Activated CD4-positive, alpha-beta T cell treated with anti-CD3 and anti-CD28 coated beads, Interleukin-2, amount 50 U/mL, for 1 hour (primary cell): ENCODE data around the gene OLFM1.
"Not testable (repeated sequence)": the region's sequence is repeated elsewhere in the genome, so short reads cannot be mapped to it uniquely, and the experiment has no call there.

Experiments
- DNase-seq: peaks from one replicate; pipeline ENCODE4 v3.0.0-alpha.2; 2020

The OLFM1 gene

DNA sequence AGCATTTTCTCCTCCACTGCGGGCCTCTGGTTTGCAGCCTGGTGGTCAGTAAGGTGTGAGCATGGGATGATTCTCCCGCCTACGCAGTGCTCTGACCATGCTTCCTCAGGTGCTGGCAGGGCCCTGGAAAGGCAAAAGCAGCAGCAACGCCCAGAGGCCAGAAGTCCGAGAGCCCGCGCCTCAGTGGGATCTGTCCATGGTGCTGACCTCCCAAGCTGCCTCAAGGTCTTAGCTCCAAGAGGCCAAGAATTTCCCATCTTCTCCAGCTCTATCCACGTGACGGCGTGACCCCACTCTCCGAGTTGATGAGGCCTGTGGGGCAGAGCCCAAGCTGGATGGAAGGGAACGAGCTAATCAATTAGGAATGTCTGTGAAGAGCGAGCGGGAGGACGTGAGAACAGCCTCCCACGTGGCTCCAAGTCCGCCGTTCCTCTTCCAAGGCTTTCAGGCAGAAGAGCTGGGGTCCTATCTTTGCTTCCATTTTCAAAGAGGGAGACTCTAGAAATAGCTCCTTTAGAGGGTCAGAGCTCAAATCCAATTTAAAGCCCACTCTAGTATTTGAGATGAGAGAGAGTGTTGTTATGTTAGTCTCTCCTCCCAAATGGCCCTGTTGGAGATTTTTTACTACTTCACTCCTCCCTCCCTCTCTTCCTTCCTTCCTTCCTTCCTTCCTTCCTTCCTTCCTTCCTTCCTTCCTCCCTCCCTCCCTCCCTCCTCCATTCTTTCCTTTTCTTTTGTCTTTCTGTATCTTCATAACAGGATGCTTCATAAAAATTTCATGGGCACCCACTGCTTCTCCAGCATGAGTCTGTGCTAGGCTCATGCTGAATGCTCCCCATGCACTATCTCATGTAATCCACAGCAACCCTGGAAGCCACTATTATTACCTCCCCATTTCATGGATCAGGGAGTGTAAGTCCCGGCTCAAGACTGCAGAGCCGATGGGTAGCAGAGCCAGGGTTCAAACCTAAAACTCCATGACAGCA lies 69.3 kb downstream of the OLFM1 start:
- DNase-seq, result no peak

DNA sequence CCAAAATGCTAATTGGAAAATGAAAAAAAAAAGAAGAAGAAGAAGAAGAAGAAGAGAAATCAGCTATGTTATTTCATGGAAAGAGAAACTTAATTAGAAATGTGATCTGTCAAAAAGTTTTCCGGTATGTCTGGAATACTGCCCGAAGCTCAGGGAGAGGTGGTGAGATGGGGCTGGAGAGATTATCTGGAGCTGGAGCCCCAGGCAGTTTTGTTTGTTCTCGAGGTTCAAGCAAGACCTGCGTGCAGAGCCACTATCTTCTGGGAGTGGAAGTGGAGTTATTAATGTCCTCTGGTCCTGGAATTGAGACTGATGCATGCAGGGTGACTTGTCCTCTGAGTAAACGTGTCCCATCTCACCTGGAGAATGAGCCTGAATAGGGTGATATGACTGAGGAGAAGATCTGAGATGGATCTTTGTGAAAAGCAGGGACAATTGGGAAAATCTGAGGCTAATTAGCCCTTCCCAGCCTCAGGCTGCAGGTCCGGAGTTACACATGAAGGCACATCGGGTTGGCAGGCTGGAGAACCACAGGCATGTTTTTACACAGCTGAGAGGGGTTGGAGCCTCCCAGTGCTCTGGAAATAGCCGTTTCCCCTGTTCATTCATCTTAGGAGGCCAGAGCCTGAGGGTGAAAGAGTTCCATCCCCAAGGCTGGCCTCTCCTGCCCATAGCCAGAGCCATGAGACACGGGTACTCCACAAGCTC lies 70.5 kb downstream of the OLFM1 start:
- DNase-seq, result no peak

DNA sequence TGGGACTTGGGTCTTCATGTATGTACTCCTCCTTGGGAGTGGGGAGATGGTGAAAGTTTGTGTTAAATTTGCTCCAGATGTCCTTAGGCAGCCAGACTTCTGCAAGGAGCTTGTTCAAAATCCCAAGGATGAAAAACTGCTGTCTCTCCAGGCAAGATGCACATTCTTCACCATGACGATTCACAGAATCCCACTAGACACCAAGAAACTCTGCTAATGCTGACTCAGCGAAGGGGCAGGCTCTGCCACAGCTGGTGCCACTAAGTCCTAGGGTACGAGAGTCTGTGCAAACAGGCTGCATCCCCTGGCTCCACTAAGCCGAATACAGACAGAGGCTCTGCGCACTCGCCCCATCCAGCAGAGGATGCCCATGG lies 71.1 kb downstream of the OLFM1 start:
- no peak for DNase-seq

DNA sequence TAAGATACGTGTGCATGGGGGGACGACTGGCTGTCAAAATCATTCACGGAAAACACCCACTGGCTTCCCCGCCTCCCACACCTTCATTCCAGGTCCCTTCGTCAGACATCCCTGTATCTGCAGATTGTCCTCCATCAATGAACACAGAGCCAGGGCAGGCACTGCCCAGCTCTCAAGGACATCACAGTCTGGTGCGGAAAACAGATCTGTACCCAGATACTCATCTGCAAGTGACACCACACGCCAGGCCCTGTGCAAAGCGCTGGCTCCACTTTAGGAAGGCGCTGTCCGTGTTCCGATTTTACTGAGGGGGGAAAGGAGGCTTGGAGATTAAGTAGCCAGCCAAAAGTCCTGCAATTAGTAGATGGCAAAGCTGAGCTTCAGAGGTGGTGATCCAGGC lies 72.3 kb downstream of the OLFM1 start:
- DNase-seq, result no peak

DNA sequence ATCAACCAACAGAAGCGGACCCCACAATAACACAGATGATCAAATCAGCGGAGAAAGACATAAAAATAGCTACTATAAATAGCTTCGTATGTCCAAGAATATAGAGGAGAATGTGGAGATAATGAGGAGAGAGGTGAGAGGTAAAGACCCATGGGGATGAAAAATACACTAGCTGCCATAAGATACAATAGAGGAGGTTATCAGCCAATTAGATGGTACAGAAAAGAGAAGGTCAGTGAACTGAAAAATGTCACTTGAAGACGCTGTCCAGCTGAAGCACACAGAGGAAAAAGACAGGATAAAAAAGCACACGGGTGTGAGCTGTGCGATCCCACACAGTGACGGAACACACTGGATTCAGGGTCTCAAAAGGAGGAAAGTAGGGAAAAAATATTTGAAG lies 73.4 kb downstream of the OLFM1 start:
- DNase-seq, result no peak

DNA sequence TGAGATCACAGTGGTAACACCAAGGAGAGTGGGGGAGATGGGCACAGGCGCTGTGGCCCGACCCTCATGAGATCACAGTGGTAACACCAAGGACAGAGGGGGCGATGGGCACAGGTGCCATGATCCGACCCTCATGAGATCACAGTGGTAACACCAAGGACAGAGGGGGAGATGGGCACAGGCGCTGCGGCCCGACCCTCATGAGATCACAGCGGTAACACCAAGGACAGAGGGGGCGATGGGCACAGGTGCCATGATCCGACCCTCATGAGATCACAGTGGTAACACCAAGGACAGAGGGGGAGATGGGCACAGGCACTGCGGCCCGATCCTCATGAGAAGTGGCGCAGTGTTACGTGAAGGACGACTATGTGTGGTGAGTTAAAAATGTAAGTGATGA lies 75.1 kb downstream of the OLFM1 start:
- DNase-seq, result not testable (repeated sequence)

DNA sequence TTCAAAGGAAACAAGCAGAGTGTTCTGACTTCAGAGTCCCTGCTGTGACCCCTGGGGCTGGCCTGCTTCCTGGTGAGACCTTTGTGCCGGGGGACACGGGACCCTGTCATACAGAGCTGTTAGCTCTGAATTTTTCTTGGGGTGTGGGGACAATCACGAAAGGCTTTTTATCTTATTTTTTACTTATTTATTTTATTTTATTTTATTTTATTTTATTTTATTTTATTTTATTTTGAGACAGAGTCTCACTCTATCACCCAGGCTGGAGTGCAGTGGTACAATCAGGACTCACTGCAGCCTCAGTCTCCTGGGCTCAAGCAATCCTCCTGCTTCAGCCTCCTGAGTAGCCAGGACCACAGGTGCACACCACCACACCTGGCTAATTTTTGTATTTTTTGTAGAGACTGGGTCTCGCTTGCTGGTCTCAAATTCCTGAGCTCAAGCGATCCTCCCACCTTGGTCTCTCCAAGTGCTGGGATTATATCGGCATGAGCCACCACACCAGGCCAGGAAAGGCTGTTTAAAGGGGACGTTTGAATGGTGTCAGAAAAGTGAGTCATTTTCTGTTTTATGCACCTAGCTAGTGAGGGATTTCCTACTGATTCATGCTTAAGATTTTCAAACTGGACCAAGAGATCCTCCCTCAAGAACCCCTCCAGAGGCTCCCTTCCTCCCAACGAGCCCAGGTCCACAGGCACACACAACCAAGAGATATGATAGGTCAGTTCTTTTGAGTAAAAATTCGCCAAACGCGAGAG lies 75.7 kb downstream of the OLFM1 start:
- no peak for DNase-seq

DNA sequence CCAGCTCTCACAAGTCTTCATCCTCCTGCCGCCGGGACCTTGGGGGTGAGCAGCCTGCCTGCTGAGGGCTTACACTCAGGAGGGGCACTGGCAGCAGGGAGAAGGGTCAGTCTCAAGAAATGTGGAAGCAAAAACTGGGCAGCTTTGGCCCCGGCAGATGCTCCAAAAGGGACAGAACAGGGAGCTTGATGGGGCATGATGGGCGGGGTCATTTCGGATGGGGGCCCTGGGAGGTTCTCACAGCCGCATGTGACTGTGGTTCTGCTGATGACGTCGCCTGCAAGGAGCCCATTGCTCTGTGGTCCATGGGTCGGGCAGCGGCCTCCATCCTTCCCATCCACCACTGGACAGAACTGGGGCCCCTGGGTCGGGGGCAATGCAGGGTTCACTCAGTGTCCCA lies 76.6 kb downstream of the OLFM1 start:
- DNase-seq, result no peak

DNA sequence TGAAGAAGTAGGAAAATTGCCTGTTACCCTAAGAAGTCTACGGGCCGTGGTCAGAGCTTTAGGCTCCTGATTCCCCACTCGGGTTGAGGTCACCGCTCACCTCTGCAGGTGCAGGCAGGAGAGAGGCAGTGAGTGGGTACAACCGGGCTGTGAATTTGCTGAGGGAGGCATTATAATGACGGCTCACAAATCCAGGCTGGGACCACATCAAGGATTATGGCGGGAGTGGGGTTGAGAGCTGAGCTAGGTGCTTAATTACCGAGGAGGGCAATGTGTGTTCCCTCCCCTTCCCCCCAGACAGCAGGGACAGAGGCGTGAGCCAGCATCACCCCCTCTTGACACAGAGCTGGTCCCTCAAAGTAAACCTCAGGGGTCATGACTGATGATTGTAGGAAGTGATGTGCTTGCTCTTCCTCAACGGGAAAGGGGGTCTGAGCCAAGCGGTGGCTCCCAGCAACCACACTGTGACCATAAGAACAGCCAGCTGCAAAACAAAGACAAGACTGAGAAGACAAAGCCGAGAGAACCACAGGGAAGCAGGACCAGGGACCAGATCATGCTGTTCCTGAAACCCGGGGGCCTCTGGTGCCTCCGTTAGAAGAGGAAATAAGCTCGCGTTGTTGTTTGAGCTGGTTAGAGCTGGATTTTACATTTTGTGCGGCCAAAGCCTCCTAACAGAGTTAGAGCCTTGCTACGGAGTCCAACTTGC lies 77.7 kb downstream of the OLFM1 start:
- no peak for DNase-seq

DNA sequence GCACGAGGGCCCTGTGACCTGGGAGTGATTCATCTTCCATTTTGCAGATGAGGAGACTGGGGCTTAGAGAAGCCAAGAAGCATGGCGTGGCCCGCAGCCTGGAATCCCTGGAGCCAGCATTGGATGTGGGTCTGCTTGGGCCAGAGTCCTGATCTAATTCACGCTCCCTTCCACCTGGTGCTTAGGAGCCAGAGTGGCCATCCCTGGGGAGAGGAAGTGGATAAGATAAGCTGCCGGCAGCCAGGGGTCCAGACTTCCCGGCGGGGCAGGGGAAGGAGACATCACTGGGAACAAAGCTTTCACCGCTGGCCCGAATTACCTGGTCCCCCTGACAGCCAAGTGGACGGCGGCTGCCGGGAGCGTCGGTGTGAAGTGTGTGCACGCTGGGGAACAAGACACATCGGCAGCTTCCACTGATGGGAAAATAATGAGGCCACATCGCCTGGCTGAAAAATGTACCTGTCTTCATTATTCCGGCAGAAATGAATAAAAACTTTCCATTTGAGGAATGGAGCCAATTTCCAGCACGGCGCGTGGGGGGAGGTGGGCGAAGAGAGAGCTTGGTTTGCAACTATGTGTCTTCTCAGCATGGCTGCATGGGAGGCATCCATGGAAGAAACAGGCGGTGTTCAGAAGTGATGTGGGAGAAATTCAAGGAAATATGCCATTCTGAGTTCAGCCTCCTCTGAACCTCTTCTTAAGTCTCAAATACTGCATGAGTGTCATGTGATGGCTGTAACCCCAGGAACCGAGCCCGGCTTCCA lies 78.5 kb downstream of the OLFM1 start:
- DNase-seq, result no peak

DNA sequence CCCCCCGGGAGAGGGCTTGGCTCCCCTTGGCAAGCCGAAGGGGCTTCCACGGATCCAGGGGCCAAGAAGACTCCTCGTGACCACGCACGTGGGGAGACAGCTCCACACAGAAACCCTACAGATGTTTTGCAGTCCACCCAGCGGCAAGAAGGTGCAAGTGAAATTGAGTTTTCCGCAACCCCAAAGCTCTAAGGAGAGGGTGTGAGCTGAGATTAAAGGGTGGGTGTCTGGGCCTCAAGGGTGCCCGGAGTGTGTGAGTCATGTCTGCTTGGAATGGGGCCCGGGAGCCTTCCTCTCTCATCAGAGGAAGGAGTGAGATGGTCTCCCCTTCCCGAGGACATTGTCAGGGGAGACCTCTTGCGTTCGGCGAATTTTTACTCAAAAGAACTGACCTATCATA lies 79.1 kb downstream of the OLFM1 start:
- no peak for DNase-seq

DNA sequence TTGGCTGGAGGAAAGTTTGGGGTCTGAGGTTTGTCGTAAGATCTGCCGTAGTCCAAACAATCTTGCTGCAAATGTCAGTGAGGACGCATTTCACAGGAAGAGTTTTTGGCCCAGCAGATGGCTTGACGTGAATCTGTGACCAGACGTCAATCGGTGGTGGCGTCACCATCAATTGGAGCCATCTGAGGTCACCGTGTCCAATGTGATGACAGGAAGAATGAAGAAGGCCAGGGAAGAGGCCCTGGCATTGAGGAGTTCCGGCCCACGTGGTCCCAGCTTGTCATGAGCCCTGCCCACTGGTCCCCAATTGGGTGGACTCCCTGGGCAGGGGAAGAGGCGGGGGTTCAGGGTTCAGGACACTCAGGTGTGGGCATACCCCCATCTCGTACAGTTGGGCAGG lies 79.9 kb downstream of the OLFM1 start:
- no peak for DNase-seq

DNA sequence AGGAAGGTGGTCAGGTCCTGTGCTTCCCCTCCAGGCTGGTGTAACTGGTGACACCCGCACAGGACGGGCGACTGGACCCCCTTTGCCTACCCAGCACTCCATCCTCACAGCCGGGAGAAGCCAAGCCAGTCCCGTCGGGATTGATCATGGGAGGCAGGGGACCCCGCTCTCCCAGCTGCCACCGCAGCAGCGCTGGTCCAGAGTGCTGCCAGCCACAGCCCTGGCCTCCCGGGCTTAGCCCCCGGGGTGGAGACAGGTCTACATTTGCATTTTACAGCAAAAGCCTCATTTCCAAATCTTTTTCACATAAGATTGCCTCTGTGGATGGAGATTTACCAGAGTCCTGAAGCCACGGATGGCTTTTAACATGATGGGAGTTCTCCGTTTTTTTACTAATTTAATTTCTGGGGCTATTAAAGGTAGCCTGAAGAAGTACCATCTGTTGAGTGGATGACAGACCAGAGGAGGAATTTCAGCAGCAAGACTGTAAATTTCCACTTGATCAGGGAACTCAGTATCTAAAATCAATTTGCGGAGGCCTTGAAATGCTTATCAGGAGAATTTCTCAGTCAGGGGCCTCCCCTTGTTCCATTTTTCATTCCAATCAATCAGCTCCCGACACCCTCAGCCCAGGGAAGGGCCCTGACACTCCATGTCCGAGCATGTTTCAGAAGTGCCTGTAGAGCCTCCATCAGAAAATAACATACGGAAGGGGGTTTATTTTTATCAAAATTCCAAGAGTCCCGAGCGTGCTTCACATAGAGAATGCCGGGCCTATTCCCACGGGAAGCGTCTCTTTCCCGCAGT lies 80.6 kb downstream of the OLFM1 start:
- DNase-seq, result no peak

DNA sequence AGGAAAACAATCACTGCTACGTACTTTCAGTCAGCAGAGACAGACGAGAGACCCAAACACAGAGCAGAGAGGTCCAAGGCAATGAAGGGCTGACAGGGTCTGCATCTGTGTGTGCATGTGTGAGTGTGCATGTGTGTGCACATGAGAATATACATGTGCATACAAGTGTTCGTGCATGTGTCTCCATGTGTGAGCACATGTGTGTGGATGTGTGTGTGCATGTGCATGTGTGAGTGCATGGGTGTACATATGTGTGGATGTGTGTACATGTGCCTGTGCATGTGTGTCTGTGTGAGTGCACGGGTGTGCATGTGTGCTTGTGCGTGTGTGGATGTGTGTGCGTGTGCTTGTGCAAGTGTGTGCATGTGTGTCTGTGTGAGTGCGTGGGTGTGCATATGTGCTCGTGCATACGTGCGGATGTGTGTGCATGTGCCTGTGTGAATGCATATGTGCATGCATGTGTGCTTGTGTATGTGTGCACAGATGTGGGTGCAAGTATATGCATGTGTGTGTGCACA lies 82.3 kb downstream of the OLFM1 start:
- no peak for DNase-seq

DNA sequence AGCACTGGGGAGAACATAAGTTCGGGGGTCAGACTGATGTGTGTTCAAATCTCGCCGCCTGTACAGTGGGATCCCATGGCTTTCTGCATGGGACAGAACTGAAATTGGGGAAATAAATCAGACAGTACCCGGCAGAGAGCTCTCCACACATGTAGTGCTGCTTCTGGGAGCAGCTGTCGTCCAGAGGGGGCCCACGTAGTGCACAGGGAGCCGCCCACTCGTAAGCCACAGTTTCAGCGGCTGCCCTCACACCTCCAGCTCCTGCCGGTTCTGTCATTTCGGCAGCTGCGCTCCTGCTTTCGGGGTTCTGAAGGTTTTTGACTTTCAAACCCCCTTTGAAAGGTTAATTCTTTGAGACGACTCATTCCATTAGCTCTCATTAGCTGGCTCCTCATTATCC lies 83.1 kb downstream of the OLFM1 start:
- no peak for DNase-seq
